ENCODE data around the gene DST. TPM values are rescaled to one million over a fixed set of nuclear protein-coding genes. Genes with fewer than 3 reads are reported as not detected.

The DST gene
- total RNA-seq, 1 experiment from 2014 or later: 71.8 TPM

DNA sequence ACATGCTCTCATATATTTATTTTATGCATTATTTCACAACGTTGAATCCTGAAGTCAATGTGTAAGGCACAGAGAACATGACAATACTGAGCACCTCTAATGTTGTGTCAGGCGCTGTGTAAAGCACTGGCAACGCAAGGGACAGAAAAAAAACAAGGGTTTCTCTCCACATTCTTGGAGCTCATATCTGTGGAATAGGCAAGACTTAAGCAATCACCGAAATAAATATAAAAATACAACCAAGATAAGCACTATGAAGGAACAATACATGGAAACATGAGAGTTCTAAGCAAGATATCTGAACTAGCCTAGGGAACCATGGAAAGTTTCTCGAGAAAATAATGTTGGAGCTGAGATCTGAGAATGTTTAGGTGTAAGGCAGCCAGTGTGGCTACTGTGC is 1.7 kb upstream of the DST start:
- POLR2A ChIA-PET (ENCODE audit: low non-redundant PET): no interaction called here
- Histone ChIP-seq H3K36me3 (ENCODE audit: insufficient read depth, low read length, poor library complexity, severe bottlenecking) (no peaks in the 10 kb centered on the region), H3K27me3 (replicated peaks; ENCODE audit: insufficient read depth, low read depth, low read length, poor library complexity) (no peaks in the 10 kb centered on the region), H3K27ac (ENCODE audit: low read depth, low read length, poor library complexity, severe bottlenecking) (no peak overlapping the region), H3K9me3 (ENCODE audit: low read depth, low read length, poor library complexity, severe bottlenecking) (no peaks in the 10 kb centered on the region), H3K4me1 (ENCODE audit: insufficient read depth, low read length, poor library complexity, severe bottlenecking) (peaks cover 26% of the 10 kb centered on the region), H3K4me3 (ENCODE audit: low read depth, low read length, poor library complexity, severe bottlenecking) (no peak overlapping the region)
- CTCF ChIA-PET: interaction anchor here (0.6 kb wide), 1 partner anchor 55 kb away, joined by 3 read pairs; no protein-coding TSS in a partner anchor
- intact Hi-C loops (cut with micrococcal nuclease; ENCODE audit: unreplicated experiment): no loop called here
- TF ChIP-seq EZH2 (IDR thresholded peaks at IDR 0.05; ENCODE audit: borderline replicate concordance, low read depth, low read length, poor library complexity, severe bottlenecking): no peak
- TF ChIP-seq, protein P1, sequence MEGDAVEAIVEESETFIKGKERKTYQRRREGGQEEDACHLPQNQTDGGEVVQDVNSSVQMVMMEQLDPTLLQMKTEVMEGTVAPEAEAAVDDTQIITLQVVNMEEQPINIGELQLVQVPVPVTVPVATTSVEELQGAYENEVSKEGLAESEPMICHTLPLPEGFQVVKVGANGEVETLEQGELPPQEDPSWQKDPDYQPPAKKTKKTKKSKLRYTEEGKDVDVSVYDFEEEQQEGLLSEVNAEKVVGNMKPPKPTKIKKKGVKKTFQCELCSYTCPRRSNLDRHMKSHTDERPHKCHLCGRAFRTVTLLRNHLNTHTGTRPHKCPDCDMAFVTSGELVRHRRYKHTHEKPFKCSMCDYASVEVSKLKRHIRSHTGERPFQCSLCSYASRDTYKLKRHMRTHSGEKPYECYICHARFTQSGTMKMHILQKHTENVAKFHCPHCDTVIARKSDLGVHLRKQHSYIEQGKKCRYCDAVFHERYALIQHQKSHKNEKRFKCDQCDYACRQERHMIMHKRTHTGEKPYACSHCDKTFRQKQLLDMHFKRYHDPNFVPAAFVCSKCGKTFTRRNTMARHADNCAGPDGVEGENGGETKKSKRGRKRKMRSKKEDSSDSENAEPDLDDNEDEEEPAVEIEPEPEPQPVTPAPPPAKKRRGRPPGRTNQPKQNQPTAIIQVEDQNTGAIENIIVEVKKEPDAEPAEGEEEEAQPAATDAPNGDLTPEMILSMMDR (conservative IDR thresholded peaks at IDR 0.05; ENCODE audit: low read depth, low read length): no peak
- no peak for DNase-seq (ENCODE audit: low spot score)
- BruUV-seq (replicated peaks): no TSS peak

DNA sequence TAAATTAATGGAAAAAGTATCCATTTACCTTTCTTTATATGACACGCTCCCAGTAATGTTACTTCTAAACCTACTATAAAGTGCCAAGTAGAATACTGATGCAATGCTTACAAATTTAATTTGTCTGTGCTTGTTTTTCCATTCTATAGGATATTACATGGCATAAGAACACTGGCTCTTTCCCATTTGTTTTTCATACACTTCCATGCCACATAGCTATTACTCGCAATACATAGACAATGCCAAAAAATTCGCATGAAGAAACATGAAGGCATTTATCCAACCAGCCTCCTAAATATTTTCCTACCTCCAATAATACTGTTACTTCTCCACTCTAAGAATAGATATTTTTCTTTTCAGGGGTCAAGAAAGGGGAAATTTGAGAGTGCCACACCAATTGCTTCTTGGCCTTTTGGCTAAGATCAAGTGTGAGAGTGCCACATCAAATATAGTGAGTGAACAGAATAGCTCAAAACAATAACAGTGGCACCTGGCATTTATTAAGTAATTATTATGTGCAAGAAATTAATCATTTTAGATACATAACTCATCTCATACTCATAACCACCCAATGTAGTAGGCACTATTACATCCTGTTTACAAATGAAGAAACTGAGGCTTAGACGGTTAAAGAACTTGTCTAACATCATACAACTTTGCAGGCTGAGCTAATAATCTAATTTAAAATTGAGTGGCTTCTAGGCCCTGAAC is 845 bp upstream of the DST start:
- no peaks in the 10 kb centered on the region for H3K27me3 ChIP-seq (replicated peaks; ENCODE audit: insufficient read depth, low read depth, low read length, poor library complexity)
- TF ChIP-seq, protein P1 (conservative IDR thresholded peaks at IDR 0.05; ENCODE audit: low read depth, low read length): no peak
- TF ChIP-seq EZH2 (IDR thresholded peaks at IDR 0.05; ENCODE audit: borderline replicate concordance, low read depth, low read length, poor library complexity, severe bottlenecking): no peak
- DNase-seq (ENCODE audit: low spot score): no peak
- peaks cover 18% of the 10 kb centered on the region for H3K4me1 ChIP-seq (ENCODE audit: insufficient read depth, low read length, poor library complexity, severe bottlenecking)
- BruUV-seq (replicated peaks): no TSS peak
- H3K27ac ChIP-seq (ENCODE audit: low read depth, low read length, poor library complexity, severe bottlenecking): no peak overlapping the region
- CTCF ChIA-PET: interaction anchor here (0.6 kb wide), 1 partner anchor 56 kb away, joined by 3 read pairs; no protein-coding TSS in a partner anchor
- intact Hi-C loops (cut with micrococcal nuclease; ENCODE audit: unreplicated experiment): no loop called here
- no peaks in the 10 kb centered on the region for H3K36me3 ChIP-seq (ENCODE audit: insufficient read depth, low read length, poor library complexity, severe bottlenecking)
- POLR2A ChIA-PET (ENCODE audit: low non-redundant PET): interaction anchor here (0.6 kb wide), 1 partner anchor 624 kb away, joined by 3 read pairs; no protein-coding TSS in a partner anchor
- no peak overlapping the region for H3K4me3 ChIP-seq (ENCODE audit: low read depth, low read length, poor library complexity, severe bottlenecking)
- H3K9me3 ChIP-seq (ENCODE audit: low read depth, low read length, poor library complexity, severe bottlenecking): no peaks in the 10 kb centered on the region

DNA sequence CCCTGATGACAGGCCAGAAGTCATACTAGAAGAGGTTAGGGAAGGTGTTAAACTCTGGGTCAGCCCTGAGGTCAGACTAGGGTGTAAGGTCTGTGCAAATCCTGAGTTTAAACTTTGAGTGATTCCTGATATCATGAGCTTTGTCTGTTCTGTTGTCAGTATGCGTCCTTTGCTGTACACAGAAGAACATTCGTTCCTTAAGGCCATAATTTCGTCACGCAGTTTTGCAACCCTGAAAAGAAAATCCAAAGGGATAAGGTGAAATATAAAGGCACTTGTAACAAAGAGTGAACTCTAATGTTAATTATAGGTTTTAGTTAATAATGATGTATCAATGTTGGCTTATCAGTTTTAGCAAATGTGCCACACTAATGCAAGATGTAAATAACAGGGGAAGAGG is 2.3 kb downstream of the DST start:
- no peak overlapping the region for H3K4me3 ChIP-seq (ENCODE audit: low read depth, low read length, poor library complexity, severe bottlenecking)
- intact Hi-C loops (cut with micrococcal nuclease; ENCODE audit: unreplicated experiment): no loop called here
- H3K36me3 ChIP-seq (ENCODE audit: insufficient read depth, low read length, poor library complexity, severe bottlenecking): no peaks in the 10 kb centered on the region
- DNase-seq (ENCODE audit: low spot score): no peak
- H3K4me1 ChIP-seq (ENCODE audit: insufficient read depth, low read length, poor library complexity, severe bottlenecking): peaks cover 7% of the 10 kb centered on the region
- TF ChIP-seq, protein P1 (conservative IDR thresholded peaks at IDR 0.05; ENCODE audit: low read depth, low read length): no peak
- no peak for TF ChIP-seq EZH2 (IDR thresholded peaks at IDR 0.05; ENCODE audit: borderline replicate concordance, low read depth, low read length, poor library complexity, severe bottlenecking)
- no peak overlapping the region for H3K27ac ChIP-seq (ENCODE audit: low read depth, low read length, poor library complexity, severe bottlenecking)
- POLR2A ChIA-PET (ENCODE audit: low non-redundant PET): no interaction called here
- no peaks in the 10 kb centered on the region for H3K9me3 ChIP-seq (ENCODE audit: low read depth, low read length, poor library complexity, severe bottlenecking)
- CTCF ChIA-PET: no interaction called here
- BruUV-seq (replicated peaks): no TSS peak
- H3K27me3 ChIP-seq (replicated peaks; ENCODE audit: insufficient read depth, low read depth, low read length, poor library complexity): no peaks in the 10 kb centered on the region
